ENCODE measurements around the gene UBALD1.

UBALD1 gene

DNA sequence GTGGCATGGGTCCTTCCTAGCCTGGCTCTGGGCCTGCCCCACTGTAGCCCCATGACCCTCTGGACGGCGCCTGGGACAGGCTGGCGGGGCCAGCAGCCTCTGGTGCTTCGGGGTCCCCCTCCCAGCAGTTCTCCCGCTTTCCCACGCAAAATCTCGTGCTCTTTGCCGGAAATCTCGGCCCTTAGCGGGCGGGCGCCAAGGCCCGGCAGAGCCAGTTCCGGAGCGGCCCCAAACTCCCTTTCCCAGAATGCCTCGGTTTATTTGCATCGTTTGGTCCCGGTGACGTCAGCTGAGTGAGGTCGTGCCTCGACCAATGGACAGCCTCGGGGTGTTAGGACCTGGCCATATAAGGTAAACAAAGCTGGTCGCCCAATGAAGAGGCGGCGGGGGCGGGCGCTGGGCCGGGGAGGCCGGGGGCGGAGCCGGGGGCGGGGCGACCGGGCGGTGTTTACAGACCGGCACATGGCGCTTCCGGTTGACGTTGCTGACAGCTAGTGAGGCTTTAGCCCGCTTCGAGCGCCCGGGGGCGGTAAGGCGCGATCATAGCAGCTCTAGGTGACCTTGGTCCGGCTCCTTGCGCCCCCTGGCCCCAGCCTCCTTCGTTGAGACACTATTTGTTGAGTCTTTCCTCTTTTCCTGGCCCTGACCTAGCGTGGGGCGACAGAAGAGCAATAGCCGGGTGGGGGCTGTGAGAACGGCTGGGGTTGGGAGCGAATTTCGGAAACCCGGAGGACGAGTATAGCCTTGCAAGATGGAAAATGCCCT lies 1.5 kb upstream of the UBALD1 start:
- peak; percentile 99 for DNase-seq (ENCODE audit: low spot score)

DNA sequence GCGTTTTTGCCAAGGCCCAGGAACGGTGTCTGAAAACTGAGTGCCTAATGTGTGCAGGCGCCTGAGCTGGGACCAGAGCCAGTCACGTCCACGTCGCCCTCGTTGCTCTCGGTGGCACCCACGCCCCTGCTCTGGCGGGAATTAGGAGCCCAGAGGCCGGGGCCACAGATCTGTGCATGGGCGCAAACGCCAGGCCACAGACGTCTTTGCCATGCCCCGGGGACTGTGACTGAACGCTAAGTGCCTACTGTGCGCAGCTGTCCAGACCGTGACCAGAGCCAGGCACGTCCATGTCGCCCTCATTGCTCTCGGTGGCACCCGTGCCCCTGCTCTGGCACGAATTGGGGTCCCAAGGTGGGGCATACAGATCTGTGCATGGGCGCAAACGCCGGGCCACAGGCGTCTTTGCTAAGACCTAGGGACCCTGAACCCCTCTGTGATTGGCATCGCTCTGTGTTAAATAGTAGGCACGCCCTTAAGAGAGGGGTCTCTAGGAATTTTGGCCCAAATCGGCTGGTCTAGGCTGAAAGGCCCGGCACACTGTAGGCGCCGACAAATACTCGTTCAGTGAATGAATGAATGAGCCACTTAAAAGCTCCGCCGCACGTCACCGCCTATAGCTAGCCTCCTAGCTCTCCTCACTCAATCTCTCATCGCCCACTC lies 827 bp upstream of the UBALD1 start:
- no peak for DNase-seq (ENCODE audit: low spot score)

DNA sequence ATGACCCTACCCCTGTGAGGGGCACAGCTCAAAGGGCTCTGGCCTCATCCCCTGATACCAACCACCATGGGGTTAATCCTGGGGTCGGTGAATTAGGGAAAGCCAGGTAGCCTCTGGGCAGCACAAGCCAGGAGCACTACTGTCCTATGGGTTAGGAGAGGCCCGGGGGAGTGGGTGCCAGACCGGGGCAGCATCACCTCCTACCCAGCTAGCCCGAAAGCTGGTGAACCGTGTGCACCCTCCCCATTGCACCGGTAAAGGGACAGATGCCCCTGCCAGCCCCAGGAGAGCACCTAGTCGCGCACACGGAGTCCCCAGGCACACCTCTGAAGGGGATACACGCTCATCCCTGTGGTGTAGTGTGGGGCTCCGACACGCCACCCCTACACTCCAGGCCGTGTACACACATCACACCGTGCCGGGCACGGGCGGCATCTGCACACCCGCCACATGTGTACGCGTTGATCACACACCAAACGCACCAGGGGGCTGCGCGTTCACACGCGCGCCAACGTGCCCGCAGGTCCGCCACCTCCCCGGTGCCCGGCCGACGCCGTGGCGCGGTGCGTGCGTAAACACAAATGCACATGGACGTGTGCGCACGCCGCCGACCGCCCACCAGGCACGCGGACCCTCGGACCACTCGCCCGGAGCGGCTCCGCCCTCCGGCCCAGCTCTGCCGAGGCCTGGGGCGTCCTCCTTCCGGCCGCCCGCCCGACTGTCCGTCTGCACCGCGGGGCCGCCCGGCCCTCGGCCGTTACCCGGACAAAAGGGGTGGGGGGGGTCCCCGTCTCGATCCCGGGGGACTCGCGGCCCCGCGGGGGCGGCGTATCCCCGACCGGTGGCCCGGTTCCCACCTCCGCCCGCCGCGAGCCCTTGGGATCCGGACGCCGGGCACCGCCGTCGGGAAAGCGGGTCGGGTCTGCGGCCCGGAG lies 785 bp downstream of the UBALD1 start:
- DNase-seq (ENCODE audit: low spot score): peak; percentile 28

DNA sequence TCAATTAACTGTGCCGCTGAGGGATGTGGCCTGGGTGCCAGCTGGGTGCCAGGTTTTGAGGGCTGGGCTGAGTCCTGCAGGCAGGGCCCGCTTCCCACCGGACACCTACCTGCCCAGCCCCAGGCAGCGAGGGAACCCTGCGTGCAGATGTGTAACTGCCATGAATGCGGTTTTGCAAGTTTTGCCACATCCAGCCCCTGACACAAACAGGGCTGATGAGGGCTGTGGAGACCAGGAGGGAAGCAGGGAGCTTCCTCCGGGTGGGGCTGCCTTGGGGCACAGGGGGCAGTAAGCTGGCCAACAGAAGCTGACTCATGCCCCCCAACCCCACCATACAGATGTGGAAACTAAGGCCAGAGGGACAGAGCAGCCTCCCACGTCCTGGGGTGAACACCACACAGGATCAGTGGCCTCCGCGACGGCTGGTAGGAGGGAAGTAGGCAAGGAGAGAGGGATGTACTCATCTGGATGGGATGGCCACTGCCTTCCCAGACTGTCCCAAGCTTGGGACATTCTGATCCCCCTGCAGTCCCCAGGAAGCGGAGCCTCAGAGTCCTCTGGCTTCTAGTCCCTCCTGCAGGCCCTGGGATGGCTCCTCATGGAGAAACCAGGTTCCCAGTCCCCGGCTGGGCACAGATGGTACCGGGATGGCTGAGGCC lies 1.6 kb downstream of the UBALD1 start:
- peak; percentile 1 for DNase-seq (ENCODE audit: low spot score)

DNA sequence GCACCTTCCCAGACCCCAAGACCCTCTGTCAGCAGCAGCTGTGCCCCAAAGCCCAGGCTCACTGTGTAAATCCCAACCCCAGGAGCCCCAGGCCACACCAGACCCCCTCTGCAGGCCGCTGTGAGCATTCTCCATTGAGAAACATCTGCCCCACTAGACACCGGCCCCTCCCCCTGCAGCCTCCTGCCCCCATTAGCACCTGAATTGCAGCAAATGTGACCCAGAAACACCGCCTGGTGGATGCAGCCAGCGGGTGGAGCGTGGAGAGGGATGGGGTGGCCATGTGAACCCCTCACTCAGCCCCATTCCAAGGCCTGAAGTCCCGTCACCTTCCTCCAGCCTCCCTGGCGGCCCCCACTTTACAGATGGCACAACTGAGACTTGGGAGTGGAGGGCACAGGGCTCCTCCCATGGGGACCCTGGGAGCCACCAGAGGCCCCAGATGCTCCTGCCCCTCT lies 2.2 kb downstream of the UBALD1 start:
- DNase-seq (ENCODE audit: low spot score): no peak

DNA sequence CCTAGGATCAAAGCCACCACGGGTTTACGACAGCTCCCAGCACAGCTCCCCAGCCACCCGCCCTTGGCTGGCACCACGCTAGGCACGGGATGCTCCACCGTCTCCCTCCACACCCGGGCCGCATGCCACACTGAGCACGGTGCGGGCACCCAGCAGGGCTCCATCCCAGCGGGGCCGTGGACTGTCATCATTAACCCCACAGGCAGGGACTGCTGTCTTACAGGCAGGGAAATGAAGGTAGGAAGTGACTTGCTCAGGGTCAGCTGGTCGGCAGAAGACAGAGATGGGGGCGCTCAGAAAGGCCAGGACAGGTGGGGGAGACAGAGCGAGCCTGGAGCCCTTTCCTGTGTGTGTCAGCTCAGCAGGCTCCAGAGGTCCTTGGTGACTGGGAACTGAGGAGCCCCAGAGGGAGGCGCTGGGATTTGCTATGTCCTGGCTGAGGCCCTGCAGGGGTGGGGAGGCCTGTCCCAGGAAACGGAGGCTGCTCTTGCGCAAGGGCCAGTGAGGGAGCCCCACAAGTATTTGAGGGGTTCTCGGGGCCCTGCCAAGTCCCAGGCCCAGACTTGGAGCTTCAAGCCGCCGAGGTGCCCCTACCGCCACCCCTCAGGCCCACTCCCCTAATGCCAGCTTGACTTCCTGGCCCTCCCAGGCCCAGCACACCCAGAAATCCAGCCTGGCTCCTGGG lies 3.2 kb downstream of the UBALD1 start:
- DNase-seq (ENCODE audit: low spot score): no peak

DNA sequence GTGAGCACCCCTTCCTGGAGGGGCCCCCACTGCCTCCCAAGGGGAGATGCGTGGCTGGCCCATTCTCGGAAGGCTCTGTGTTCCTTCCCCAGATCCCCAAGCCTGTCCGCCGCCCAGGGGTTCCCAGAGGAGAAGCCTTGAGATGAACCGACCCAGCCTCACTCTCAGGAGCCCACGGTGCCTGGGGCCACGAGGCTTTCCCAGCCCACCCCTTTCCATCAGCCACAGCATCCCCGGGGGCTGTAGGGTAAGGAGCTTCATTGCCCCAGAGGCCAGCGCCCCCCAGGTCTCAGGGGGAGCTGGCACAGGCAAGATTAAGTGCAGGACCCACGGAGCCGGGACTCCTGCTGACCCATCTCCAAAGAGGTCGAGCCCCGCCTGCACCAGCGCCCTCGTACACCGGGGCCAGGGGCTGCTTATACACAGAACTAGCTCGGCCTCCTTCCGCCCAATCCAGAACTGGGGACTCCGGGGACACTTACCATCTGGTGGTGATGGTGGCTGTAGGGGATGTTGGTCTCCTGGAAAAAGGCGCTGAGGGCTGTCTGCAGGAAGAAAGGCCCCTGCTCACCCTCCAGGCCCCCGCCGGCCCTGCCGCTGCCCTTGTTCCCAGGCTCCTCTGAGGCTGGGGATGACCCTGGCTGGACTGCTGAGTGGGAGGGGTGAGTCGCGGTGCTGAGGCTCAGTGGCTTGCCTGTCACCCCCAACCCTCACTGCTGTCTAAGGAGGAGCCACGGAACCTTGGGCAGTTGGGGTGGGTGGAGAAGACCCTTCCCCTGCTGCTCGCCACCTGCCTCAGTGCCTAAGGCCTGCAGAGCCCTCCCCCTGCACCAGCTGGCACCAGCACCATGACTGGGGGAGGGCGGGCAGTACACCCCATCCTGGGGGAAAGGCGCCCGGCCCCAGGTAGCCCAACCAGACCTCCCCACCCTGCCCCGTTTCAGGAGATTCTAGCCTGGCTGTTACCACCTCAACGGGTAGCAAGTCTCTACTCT lies 4.4 kb downstream of the UBALD1 start:
- DNase-seq (ENCODE audit: low spot score): no peak

DNA sequence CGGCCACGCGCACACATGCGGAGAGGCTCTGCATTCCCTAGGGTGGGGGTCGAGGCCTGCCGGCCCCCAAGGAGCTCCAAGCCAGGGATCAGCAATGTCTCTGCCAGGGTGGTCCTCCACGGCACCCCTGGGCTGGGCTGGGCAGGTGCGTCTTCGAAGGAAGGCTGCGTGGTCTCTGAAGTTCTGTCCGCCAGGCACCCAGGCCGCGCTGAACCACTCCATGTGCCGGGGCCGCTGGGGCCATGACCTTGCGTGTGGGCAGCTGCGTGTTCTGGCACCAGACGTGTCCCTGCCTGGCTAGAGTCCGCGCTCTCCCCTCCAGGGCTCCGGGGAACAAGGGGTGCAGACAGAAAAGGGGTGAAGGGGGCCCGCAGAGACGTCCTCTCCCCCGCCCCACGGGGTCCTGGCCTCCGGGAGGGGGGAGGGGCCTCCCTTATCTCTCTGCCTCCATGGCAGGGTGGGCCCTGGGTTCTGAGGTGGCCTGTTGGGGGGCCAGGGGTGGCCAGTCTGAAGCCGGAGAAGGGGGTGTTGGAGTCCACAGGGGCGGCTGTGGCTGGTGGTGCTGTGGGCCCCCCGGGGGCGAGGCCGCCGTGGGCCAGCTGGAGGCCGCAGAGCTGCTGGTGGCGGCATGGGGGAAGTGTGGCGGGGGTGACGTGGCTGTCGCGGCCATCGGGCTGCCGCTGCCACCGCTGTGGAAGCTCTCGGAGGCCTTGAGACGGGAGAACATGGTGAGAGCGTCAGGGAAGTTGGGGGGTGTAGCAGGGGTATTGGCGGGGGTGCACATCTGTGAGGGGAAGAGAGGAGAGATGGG lies 5.3 kb downstream of the UBALD1 start:
- no peak for DNase-seq (ENCODE audit: low spot score)

DNA sequence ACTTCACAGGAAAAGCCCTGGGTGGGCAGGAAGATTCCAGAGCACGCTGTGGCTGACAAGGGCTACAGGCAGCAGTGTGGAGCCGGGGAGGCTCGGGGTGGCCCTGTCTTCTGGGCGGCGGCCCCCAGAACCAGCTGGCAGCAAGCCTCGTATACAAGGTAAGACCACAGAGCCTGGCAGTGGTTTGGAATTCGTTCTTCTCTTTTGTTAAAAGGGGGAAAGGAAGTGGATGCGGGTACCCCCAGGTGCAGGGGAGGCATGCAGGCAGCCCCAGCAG lies 6.0 kb downstream of the UBALD1 start:
- DNase-seq (ENCODE audit: low spot score): no peak

DNA sequence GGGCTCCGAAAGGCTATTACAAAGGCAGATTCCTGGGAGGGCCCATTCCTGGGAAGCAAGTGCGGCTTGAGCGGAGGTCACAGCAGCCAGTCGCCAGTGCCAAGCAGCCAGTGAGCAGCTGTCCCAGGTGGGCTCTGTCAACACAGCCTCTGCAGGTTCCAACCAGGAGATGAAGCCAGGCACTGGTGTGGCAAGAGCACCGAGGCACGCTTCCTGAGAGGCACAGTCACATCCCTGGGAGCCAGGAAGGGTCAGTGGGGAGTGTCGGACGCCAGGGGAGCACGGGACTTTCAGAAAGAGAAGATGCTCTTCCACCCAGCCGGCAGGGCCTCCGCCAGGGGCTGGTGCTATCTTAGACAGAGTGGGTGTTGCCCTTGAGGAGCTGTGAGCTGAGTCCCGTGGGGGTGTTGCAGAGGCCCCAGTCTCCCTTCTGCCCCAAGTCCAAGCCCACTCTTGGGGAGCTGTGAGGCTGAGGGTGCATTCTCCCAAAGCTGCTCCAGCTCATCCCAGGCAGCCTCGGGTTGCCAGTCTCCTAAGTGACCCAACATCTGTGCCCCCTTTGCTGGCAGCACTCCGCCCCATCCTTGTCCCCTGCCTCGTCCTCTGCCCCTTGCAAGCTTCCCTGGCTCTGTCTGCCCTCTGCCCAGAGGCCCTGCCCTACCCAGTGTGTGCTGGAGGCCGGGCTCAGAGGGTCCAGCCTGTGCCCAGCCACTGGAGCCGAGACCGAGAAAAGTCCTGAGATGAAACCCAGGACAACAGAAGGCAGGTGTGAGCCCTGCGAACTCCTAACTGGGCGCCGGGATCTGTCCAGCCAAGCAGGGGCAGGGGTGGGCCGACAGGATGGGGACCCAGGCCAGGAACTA lies 6.6 kb downstream of the UBALD1 start:
- DNase-seq (ENCODE audit: low spot score): no peak

DNA sequence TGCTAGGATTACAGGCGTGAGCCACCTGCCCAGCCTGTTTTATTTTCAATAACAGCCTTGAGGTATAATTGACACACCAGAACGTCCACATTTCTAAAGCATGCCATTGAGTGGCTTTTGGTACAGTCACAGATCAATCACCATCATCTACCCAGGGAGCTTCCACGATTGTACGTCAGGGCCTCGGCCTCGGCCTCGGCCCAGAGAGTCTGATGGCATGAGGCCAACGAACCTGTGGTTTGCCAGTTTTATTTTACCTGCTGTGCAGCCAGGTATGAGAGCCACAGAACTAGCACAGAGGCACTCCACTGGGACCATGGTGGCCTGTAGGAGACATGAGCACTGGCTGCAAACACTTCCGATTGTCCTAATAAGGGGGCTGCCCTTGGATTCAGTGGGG lies 8.3 kb downstream of the UBALD1 start:
- no peak for DNase-seq (ENCODE audit: low spot score)

DNA sequence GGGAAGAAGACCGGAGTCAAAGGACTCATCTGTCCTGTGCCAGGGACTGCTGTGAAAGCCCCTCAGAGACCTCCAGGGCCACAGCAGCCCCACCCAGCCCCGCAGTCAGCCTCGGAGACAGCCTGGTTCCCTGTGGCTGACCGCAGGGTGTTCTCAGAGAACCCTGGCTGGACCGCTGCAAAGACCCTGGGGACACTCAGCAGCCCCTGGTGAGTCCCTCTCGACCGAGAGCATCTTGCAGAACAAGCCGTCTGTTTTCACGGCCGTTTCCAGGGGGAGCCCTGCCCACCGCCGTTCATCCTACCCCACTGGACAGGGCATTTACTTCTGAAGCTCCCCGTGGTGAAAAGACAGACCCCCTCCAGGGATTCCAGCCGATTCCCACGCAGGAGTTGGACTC lies 10.3 kb downstream of the UBALD1 start:
- DNase-seq (ENCODE audit: low spot score): no peak

DNA sequence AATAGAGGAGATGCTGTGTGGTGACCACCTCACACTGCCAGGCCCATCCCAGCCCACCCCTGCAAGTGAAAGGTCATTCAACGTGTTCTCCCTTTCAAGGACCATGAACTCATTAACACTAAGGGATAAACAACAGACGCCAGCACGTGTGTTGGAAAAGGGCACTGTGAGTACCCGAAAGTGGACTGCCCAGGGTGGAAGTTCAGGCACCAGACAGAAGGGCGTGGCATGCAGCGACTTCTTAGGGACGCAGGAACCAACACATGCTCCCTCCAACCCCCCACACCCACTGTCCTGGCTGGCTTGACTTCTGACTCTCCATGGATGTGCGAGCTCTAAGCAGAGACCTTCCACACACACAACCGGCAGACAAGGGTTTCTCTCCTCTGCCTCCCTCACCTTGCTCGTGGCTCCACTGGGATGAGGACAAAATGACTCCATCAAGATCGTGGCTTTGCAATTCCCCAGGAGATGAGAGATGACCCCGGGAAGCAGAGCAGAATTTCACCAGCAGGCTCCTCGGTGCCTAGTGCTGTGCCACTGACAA lies 11.0 kb downstream of the UBALD1 start:
- no peak for DNase-seq (ENCODE audit: low spot score)

DNA sequence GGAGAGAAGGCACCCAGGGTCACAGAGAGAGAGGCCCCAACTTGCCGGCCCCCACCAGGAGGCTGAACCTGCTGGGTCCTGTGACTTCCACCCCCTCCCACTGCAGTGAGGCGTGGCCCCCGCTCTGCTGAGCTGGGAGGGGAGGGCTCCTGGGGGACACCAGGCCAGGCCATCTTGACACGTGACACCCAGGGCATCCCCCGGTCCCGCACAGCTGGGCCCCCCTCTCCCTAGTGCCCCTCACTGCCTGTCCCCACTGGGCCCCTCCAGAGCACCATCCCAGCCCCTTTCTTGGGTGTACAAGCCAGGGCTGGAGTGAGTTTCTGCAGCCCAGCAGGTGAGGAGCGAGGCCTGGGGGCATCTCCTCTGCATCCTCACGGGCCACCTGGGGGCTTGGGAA lies 12.4 kb downstream of the UBALD1 start:
- DNase-seq (ENCODE audit: low spot score): no peak

DNA sequence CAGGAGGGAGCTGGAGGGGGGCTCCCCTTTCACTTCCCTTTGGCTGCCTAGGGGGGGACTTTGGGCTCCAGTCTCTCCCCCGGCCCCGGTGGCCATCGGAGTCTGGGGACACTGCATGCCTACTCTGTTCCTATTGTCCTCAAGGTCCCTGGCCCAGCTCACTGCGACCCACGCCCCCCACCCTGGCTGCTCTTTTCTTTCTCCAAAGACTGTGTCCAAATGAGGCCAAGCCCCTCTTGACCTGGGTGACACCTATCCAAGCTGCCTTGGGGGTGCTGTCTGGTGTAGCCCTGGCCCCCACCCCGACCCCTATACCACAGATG lies 12.9 kb downstream of the UBALD1 start:
- DNase-seq (ENCODE audit: low spot score): no peak

DNA sequence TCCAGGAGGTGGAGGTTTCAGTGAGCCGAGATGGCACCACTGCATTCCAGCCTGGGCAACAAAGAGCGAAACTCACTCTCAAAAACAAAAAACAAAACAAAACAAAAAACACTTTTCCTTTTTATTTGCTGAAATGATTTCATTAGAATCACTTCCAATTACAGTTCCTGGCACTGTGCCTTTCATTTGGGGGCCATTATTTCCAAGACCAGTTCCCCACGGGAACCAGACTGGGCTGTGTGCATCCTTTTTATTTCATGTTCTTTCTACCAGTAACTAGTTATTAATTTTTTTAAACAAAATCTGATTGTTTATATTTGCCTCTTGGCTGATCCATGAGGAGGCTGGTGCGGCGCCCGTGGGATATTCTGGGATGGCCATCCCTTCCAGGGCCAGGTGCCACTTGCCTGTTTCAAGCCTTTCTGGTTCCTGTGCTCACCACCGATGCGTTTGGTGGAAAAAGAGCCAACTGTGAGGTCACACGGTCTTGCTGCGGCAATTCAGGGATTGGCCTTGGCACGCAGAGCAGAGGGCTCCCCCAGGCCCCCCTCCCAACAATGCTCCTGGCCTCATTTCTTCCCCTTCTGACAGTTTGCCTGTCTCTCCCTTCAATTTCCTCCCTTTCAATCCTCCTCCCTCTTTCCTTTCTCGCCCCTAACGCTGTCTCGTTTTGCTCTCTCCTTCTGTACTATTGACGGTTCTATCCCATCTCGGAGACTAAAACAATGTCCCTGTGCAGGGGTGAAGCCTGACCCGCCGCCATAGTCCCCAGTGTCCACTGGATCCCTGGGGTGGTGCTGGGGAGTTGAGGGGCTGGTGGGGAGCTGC lies 13.4 kb downstream of the UBALD1 start:
- DNase-seq (ENCODE audit: low spot score): no peak

DNA sequence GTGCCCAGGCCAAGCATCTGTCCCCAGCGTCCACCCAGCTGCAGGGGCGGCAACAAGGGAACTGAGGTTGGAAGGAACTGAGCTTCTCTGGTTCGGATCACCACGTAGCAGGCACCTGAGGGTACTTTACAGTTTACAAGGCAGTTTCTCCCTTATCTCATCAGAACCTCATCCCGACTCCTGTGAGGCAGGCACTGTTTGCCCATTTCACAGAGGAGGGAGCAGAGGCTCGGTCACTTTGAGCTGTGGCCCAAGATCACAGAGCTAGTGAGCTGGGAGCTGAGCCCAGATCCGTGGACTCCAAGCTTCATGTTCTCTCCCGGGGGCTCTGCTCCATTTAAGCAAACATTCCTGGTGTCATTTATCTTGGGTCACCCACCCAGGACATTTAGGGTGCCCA lies 15.1 kb downstream of the UBALD1 start:
- DNase-seq (ENCODE audit: low spot score): no peak

DNA sequence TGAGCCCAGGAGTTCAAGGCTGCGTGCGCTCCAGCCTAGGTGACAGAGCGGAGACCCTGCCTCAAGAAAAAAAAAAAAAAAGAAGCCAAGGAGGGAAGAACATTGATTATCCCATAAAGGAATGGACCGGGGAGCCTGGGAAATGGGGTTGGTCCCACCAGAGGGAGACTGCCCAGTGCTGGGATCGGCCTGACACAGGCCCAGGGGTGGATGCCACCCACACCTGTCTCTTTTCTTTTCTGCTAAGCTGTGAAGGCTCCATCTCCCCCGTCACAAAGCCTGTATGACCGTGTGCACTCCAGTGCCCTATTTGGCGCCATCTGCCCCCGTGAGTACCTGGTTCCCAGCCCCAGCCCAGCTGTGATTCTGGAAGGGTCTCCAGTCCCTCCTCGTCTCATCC lies 15.7 kb downstream of the UBALD1 start:
- DNase-seq (ENCODE audit: low spot score): no peak
